HG03280 (cell line): Measurements from ENCODE around the gene FMNL2.

Source experiments
- ATAC-seq: cut with Tn5 transposase; IDR thresholded peaks from one replicate; pipeline ENCODE4 v1.9.1; 2021; ENCODE audit warnings: mild to moderate bottlenecking, moderate library complexity; ENCODE audit not compliant: unreplicated experiment

The FMNL2 gene

DNA sequence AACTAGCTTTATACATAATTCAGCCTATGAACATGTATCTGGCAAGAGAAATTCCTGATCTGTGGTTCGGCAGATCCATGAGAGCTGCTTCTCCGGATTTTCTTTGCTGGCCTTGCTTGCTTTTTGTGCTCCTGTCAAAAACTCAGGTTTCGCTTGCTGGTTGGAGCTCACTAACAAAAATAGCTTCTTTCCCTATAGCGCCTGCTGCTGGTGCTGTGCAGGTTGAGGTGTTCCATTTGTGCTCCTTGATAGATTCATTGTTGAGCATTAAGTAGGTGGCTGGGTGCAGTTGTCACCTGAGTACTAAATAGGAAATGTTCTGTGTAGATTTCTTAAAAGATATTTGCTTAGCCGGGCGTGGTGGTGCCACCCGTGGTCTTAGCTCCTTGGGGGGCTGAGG, 234.2 kb downstream of the FMNL2 start:
- ATAC-seq: no peak

DNA sequence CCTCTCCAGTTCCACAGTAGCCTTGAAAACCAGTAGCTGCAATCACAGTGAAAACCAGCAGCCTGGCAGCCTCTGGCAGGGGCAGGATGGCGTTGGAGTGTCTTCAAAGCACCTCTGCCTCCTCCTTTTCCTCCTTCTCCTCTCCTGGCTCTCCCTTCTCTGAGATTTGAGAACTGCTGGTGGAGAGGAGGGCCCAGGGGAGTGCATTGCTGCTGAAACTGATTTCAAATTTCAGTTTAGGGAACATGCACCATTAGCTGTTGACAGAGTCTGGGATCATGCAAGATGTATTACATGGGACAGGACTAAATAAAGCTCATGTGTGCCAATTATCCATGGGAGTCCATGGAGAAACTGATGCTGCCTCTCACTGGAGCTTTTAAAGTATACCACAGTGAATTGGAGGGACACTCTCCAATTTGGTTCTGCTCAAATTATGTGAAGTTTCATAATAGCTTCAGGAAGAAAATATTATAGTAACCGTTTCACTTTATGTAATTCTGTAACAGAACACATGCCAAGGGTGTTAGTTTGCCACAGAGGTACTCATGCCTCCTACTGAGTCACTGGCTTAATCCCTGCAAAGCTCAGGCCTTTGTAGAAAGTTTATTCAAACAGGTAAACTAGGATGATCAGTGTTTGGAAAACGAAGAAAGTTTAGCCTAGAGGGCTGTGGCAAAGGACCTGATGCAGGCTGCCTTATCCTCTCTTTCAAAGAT, 236.2 kb downstream of the FMNL2 start:
- no peak for ATAC-seq

DNA sequence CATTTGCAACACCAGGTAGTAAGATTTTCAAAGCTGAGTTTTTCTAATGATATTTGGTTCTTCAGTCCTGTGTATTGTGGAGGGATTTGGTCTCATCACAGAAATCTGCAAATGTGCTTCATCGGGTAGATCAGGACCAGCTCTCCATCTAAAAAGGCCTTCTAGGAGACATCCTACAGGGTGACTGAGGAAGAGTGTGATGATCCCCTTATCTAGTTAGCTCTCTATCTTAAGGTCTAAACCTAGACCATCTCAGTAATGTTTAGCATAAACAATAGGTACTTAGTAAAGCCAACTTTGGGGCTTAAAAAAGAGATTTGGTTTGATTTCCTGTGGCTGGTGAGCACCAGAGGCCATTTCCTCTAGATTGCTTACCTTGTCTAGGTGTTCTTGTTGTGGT, 237.1 kb downstream of the FMNL2 start:
- no peak for ATAC-seq

DNA sequence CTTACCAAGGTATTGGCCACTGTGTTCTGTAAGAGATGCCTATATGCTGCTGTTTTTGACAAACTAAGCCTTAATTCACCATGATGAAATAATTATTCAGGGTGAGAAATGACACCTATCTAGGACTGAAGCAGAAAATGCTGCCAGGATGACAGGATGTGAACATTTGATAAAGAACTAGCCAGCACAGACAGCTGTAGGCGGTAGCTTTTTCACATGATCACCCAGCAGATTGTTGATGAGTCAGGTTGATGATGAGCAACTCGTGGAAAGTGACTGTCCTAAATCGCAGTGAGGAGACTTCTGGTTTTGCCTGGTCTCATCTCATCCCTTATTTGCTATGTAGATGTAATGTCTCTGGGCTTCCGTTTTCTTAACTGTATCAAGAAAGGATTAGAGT, 238.2 kb downstream of the FMNL2 start:
- peak; percentile 81 for ATAC-seq

DNA sequence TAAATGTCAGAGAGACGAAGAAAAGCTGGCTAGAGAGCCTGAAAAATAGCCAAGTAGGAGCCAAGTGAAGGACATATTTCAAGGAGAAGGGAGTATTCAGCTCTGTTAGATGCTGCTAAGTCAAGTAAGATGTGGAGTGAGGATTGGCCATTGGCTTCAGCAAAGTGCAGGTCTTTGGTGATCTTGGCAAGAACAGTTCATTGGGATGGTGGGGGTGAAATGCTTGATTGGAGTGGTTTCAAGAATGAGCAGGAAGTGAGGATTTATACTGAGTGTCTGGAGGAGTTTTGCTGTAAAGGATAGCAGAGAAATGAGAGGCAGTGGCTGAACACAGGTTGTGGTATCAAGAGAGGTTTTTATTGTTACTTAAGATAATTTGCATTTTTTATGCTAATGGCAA, 242.6 kb downstream of the FMNL2 start:
- no peak for ATAC-seq

DNA sequence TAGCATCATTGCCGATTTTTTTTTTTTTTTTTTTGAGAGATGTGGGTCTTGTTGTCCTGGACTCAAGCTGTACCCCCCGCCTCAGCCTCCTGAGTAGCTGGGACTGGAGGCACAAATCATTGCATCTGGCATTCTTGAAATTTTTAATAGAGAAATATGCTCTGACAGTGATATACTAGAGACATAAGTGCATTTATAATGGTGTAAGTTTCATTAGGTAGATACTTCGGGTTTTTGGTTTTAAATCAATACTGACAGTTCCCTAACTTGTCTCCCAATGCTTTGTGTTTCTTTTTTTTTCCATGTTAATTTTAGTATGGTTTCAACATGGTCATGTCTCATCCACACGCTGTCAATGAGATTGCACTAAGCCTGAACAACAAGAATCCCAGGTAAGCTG, 243.6 kb downstream of the FMNL2 start:
- no peak for ATAC-seq

DNA sequence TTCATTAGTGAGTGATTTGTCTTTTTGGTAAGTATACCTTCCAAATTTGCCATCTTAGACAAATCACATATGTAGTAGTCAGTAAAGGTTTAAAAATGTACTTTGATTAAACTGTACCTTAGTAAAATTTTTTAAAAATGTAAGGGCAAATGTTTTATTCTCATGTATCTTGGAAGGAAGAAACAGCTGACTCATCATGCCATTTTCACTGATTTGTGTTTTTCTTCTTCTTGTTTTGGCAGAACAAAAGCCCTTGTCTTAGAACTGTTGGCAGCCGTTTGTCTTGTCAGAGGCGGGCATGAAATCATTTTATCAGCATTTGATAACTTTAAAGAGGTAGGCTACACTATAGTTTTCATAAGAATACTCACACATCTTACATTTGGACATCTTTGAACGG, 245.7 kb downstream of the FMNL2 start:
- no peak for ATAC-seq

DNA sequence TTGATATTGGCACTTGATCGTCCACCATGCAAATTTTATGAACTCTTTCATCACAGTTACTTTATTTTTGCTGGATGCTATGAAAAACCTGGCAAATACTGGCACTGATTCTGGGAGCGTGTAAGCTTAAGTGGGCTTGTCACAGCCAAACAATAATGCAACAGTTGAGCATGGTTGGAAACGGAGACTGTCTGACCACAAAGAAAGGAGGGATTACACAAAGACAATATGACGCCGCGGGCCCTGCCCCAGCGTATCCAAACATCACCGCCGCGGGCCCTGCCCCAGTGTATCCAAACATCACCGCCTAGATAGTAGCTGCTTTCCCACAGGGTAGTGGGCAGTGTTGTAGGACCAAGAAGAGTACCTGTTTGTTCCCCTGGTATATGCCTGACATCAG, 246.4 kb downstream of the FMNL2 start:
- no peak for ATAC-seq

DNA sequence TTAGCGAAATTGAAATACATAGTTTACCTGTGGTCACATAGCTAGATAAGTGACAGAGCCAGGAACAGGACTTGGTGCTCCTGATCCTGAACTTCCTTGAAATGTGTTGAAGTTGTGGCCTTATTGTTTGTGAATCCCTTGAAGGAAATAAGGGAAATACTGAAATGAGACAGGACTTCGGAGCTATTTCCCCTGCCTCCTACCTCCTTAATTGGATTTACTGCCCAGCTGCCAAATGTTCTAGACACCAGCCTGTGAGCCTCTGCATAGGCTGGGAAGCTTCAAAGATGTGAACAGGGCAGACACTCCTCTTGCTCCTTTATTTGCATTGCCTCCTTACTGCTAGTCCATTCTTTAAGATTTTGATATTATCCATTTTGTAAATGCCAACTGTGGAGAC, 247.1 kb downstream of the FMNL2 start:
- no peak for ATAC-seq

DNA sequence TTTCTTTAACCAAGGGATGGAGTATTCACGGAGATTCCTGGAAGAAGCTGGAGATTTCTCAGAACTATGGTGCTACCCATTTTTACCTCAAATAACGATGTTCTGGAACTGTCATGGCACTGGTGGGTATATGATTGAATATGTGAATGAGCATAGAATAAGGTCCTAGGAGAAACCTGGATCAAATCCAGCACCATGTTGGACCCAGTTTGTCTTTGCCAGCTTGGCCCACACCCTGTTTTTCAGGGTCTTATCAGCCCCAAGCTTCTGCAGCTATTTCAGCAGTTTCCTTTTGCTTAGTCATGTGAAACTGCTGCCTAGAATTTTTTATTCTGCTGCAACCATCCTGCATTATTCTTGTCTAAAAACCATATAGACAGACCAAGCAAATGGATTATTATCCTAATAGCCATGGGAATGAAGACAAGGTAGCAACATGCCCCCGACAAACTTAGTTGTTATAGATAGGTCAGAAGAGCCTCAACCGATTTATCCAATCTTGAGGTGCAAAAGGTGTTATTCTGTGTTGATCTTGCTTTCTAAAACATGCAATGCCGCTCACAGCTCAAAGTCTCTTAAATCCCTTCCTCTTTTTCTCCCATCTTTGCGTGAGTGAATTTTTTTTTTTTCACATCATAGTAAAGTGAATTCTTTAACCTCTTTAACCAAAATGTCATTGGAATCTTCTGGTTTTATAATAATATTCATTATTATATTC, 248.7 kb downstream of the FMNL2 start:
- ATAC-seq: no peak

DNA sequence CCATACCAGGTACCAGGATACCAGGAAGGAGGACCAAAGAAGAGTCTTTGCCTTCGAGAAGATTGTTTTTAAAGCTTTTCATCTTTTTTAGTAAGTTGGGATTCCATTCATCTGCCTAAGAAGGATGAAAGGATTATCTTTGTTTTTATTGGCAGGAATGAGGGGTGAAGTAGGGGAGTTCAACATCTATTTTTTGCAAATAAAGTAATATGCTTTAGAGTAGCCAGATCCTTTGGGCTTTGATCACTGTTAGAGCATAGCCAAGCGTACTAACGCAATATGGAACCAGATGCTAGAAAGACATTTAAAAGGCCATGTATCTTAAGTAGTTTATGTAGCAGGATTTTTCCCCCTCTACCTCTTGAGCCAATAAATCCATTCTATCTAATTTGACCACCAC, 249.3 kb downstream of the FMNL2 start:
- no peak for ATAC-seq

DNA sequence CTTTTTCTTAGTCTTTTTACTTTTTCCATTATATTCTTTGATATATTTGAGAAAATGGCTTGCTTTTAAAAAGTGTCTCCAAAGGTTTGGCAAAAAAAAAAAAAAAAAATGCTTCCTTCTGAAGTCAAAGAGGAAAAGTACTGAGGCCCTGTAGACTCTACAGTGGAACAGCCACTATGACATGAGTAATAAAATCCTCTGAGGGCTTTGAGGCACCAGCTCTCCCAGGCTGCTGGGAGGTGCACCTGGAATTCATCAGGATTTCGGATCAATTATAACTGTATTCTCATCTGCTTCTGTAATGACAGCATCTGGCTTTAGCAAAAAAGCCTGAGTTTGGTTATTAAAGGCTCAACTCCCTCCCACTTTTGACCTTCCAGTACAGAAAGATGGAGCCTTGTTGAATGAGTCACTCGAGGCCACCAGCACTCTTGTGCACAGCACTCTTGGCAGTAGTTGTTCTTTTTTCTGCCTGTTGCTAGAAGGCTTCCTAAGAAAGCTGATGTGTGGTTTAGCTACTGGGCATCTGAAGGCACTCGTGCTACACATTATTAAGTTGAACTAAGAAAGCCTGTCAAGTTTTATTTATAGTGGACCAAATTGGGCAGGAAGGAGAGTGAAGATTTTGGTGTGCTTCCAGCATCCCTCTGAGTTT, 251.0 kb downstream of the FMNL2 start:
- no peak for ATAC-seq

DNA sequence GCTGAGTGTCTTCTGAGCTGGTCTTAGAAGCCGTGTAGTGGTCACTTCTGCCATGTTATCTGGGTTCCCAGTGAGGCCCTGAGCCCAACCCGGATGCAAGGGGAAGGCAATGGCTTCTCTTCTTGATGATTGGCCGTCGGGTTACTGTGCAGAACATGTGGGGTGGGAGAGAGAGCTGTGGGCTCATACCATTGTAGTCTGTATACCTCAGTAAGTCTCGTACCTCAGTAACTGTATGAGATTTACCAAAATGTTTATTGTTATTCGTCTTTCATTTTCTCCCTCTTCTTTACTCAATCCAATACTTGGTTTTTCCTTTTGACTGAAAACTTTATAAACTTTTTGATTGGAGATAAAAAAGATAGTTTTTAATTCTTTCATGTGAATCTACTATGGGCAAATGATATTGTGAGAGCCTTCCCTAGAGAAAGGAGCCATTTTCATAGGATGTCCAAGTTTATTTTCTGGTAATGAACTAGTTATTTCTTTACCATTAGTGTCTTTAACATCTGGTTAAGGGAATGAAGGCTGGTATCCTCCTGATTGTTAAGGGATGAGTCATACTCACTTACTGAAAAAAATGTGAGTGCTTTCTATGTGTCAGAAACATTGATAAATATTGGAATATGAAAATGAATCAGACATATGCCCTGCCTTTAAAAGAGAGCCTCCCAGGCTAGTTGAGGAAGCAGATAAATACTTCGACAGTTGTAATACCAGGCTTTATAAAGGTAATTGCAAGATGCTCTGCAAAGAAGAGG, 252.4 kb downstream of the FMNL2 start:
- no peak for ATAC-seq

DNA sequence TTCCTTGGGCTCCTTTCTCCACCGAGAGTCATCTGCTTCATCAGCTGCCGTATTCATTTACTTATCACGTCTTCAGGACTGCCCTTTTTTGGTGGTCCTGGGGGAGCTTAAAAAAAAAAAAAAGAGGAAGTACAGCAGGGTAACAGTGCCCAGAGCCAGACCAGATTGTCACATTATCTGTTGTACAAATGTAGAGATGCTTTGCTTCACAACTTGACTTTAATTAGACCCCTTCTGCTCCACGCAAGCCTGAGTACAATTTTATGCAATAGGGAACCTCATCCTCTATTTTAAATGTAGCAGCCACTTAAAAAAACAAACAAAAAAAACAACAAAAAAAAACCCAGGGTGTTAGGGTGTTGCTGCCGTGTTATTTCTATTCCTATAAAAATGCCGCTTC, 254.0 kb downstream of the FMNL2 start:
- no peak for ATAC-seq

DNA sequence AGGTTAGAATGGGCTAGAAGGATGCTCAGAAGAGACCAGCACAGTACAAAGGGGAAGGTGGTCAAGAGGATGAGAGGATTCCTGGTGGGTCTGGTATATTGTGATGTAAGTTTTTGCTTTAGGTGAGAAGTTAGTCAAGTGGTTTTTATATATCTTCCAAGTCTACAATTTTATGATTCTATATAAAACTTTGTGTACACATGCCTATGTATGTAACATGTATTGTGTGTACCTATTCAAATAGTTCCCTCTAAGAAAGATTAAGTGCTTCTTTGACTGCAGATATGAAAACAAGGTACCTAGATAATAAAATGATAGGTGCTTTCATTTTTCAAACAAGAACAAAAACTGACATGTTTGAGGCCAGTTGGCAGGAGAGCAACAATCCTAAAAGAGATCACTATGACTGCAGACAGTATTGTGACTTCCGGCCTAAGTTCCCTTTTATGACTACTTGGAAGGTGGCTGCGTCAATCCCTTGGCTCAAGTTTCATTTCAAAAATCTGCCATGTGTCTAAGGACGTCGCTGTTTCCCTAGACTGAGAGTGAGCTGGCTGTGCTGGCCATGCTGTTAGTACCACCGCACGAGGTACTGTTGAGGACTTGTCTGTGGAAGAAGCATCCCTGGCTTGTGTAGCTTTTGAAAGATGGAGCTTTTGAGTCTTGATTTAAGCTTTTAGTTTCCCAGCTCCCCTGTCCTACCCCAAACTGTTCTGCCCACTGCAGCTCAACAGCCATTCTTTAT, 259.2 kb downstream of the FMNL2 start:
- ATAC-seq: peak; percentile 69

DNA sequence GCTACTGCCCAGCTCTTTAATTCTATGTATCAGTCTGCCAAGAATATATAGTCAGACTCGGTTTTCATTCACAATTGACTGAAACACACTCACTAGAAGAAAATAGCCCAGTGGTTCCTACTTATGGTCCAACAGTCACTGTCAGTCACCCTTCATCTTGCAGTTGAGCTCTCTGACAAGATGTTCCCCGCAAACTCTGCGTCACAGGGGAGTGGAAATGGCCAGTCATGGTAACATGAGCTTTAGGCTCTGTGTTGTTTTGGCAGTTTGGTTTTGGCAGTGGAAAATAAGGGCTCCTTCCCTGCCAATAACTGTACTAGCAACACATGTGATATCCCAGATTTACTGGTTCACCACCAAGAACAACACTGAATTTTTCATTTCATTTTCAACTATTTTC, 259.8 kb downstream of the FMNL2 start:
- no peak for ATAC-seq

DNA sequence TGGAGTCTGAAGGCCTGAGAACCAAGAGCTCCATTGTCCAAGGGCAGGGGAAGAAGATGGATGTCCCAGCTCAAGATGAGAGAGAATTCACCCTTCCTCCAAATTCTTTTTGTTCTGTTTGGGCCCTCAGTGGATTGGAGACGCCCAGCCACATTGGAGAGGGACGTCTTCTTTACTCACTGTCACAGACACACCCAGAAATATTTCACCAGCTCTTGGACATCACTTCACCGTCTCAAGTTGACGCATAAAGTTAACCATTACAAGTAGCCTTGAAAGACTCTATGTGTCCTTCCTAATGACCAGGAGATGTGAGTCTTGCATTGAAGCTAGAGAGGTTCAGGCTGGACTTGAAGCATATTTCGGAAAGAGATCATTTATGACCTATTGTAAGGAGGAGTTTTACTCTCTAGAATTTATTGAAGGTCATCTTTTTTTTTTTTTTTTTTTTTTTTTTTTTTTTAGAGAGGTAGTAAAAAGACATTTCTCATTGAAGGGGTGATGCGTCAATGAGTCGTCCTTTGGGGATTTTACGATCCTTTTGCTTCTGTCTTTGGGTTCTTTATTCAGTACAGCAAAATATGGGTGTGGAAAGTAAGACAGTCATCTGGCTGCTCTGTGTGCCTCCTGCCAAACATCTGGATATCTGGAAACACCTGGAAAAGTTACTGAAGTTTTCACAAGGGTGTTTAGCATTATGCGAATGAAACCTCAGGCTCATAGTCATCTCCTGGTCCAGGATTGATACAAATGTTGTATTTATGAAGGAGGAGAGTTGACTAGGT, 264.2 kb downstream of the FMNL2 start:
- ATAC-seq: no peak

DNA sequence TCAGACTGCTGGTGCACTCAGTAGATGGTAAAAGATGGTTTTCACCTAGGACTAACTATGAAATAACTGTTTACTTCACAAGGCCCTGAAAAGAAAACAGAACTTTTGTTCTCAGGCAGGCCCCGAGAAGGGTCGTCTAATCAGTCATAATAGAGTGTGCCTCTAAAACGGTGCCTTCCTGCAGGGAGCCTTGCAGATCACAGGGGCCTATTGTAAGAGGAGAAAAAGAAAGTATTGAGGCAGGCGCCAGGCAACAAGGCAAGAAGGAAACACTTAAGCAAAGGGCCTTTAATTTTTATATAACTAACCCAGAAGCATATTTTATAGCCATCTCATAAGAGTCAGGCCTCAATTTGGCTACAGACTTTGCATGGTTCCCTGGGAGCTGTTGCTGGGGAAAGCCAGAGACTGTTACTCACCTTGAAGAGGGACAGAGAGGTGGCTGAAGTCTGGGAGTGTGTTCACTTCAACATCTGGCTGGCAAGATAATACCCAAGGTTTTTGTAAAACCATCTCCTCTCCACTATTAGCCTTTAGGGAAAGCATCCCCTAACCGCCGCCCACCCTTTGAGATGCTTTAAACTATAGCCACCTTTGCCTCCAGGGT, 265.2 kb downstream of the FMNL2 start:
- ATAC-seq: no peak

DNA sequence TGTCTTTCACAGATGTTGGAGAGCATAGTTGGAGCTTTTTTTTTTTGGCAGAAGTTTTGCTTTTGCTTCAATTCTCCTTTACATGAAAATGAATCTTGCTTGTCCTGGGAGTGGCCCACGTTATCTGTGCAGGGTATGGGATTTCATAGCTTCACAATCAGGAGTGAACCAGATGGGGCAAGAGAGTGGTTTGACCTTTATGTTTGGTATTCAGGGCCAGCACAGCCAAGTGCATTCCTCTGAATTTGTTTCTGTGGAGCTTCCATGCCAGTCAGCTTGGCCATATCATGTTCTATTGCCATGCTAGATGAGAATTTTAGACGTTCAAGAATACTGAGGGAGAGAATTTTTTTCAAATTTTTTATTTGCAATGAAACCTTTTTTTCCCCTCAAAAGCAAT, 265.7 kb downstream of the FMNL2 start:
- ATAC-seq: no peak

DNA sequence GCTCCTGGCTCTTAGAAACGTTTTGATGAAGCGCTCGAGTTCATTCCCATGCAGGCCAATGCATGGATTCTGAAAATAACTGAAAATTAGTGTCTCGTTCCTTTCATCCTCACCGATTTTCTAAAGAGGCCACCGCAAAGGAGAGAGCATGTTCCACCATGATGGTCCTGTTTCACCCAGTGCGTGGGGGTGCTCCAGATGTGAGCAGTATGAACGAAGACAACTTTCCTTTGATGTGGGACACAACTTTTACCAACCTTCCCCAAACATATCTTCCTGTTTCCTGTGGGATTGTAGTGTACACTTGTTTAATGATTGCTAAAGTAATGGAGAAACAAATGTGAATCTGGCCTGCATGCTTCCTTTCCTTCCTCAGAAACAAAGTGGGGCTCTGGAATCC, 267.8 kb downstream of the FMNL2 start:
- ATAC-seq: no peak
